Aorta (tissue), 5 donors: ENCODE measurements around the gene ZSWIM6. TPM values are rescaled to one million over a fixed set of nuclear protein-coding genes. Genes with fewer than 3 reads are reported as not detected.

ENCODE experiments used
- ATAC-seq: fragments of 200-7000 bp; cut with Tn5 transposase; one replicate; pipeline ENCODE4 v1.9.1; 2022; ENCODE audit warnings: moderate library complexity; ENCODE audit not compliant: low FRiP score
- DNase-seq, 2 donors: peaks; one replicate each; pipeline ENCODE4 v3.0.0-alpha.2; 2020
- H3K27ac ChIP-seq, 2 donors: one replicate each; pipeline ENCODE4 v1.5.1; 2013; ENCODE audit warnings: low read length in 2 of 2, mild to moderate bottlenecking in 2 of 2, moderate library complexity in 2 of 2, control low read depth in 1 of 2, inconsistent platforms in 1 of 2, low read depth in 1 of 2
- H3K27me3 ChIP-seq, 2 donors: one replicate each; pipeline ENCODE4 v1.6.1; 2013; ENCODE audit warnings: control low read depth in 1 of 2, low read length in 1 of 2, mild to moderate bottlenecking in 1 of 2, moderate library complexity in 1 of 2; ENCODE audit not compliant: insufficient read depth in 2 of 2, control insufficient read depth in 1 of 2
- H3K36me3 ChIP-seq, 2 donors: one replicate each; pipeline ENCODE4 v1.6.1; 2013; ENCODE audit warnings: control low read depth in 1 of 2, low read length in 1 of 2, mild to moderate bottlenecking in 1 of 2; ENCODE audit not compliant: insufficient read depth in 2 of 2, control insufficient read depth in 1 of 2
- H3K4me1 ChIP-seq, 2 donors: one replicate each; pipeline ENCODE4 v1.6.1; 2013; ENCODE audit warnings: low read length in 2 of 2, control low read depth in 1 of 2, mild to moderate bottlenecking in 1 of 2, moderate library complexity in 1 of 2; ENCODE audit not compliant: insufficient read depth in 2 of 2, control insufficient read depth in 1 of 2
- H3K4me3 ChIP-seq, 2 donors: one replicate each; pipeline ENCODE4 v1.5.1; 2013; ENCODE audit warnings: low read length in 2 of 2, control low read depth in 1 of 2, mild to moderate bottlenecking in 1 of 2
- H3K9me3 ChIP-seq: one replicate; pipeline ENCODE4 v1.6.1; 2013; ENCODE audit warnings: mild to moderate bottlenecking, low read length; ENCODE audit not compliant: control insufficient read depth
- WGBS, 2 donors: extraction: QIAGEN DNeasy Blood & Tissue Kit; methylation state at CpG; one replicate each; pipeline ENCODE4 v1.1.7; 2013; 5-methylcytosine and 5-hydroxymethylcytosine counted together
- intact Hi-C, 2 donors: fragments of 100-400 bp; cut with DNase I; formaldehyde crosslinking; loops; one replicate each; pipeline versions ENCODE4 v1.14.2 to v1.15.0; 2022
- polyA plus RNA-seq, 2 donors: library from polyadenylated mRNA; stranded (reverse); fragments of 200-250 nt; gene quantifications; one replicate each; pipeline ENCODE4 v1.2.3, GENCODE V29; 2013
- total RNA-seq, 2 donors: library from RNA; stranded (reverse); fragmentation: NEBNext Ultra II Directional; extraction: Animal tissue kit (Norgen Biotek cat#: 25700); gene quantifications; one replicate each; pipeline ENCODE4 v1.2.1, GENCODE V29; 2021
- donor health status: healthy with polysubstance abuse.
- donor health status: Bipolar disorder and iron deficiency.
- donor health status: DM: no; HTN: no; CAD: no.
- donor health status: DM: no; HTN: no; CAD: no.
- donor health status: DM: yes; HTN: yes; CAD: no.

ZSWIM6 gene
- total and polyA plus RNA-seq, 4 donors = 3.4 to 21.8 (median 12.4) TPM

GRCh38 chr5:61491861-61492260 is 159.8 kb downstream of the ZSWIM6 start:
- Histone ChIP-seq H3K27ac (no peak overlapping the region), H3K4me1 (peaks cover 0 to 3% of the 10 kb centered on the region in 2 donors), H3K27me3 (no peaks in the 10 kb centered on the region), H3K36me3 (peaks cover 0 to 3% of the 10 kb centered on the region in 2 donors), H3K4me3 (no peak overlapping the region), H3K9me3 (no peaks in the 10 kb centered on the region)
- ATAC-seq (no peak), DNase-seq (no peak)
- 92 to 97% methylated on average over 1 of the region's 1 CpG for whole genome bisulfite sequencing, 2 donors
- intact Hi-C loops = no loop called here

GRCh38 chr5:61493973-61494372 is 161.9 kb downstream of the ZSWIM6 start:
- DNase-seq (no peak), ATAC-seq (no peak)
- H3K27ac ChIP-seq = no peak overlapping the region
- intact Hi-C loops = no loop called here
- H3K9me3 ChIP-seq = no peaks in the 10 kb centered on the region
- H3K4me3 ChIP-seq = no peak overlapping the region
- no peaks in the 10 kb centered on the region for H3K27me3 ChIP-seq
- H3K36me3 ChIP-seq = peaks cover 0 to 3% of the 10 kb centered on the region in 2 donors
- 85 to 91% methylated on average over 7 of the region's 7 CpGs for WGBS, 2 donors
- H3K4me1 ChIP-seq = peaks cover 0 to 3% of the 10 kb centered on the region in 2 donors

- no peak for DNase-seq
- peaks cover 0 to 3% of the 10 kb centered on the region in 2 donors for H3K36me3 ChIP-seq
- no peaks in the 10 kb centered on the region for H3K9me3 ChIP-seq
- no peak overlapping the region for H3K4me3 ChIP-seq
- ATAC-seq = no peak
- intact Hi-C loops = no loop called here
- WGBS, 2 donors = 89% methylated on average over 3 of the region's 3 CpGs
- H3K27me3 ChIP-seq = no peaks in the 10 kb centered on the region
- peak overlapping the region in 1 of 2 donors; percentile 11 for H3K27ac ChIP-seq
- H3K4me1 ChIP-seq = peaks cover 0 to 3% of the 10 kb centered on the region in 2 donors
These were observed 164.4 kb downstream of the ZSWIM6 start for GRCh38 chr5:61496446-61496845.

- DNase-seq (no peak), ATAC-seq (peak; percentile 63)
- Histone ChIP-seq H3K9me3 (no peaks in the 10 kb centered on the region), H3K36me3 (peaks cover 0 to 3% of the 10 kb centered on the region in 2 donors), H3K27ac (no peak overlapping the region), H3K4me3 (no peak overlapping the region), H3K27me3 (no peaks in the 10 kb centered on the region), H3K4me1 (peaks cover 0 to 3% of the 10 kb centered on the region in 2 donors)
- WGBS, 2 donors = 18 to 22% methylated on average over 4 of the region's 4 CpGs
- intact Hi-C loops = no loop called here
These were observed 164.8 kb downstream of the ZSWIM6 start for GRCh38 chr5:61496860-61497259.

- intact Hi-C loops = no loop called here
- Histone ChIP-seq H3K27me3 (no peaks in the 10 kb centered on the region), H3K9me3 (no peaks in the 10 kb centered on the region), H3K36me3 (peaks cover 0 to 3% of the 10 kb centered on the region in 2 donors), H3K4me1 (peaks cover 3% of the 10 kb centered on the region in 2 donors), H3K4me3 (no peak overlapping the region), H3K27ac (no peak overlapping the region)
- 72 to 86% methylated on average over 5 of the region's 5 CpGs for WGBS, 2 donors
- DNase-seq (no peak), ATAC-seq (no peak)
These were observed 166.1 kb downstream of the ZSWIM6 start for GRCh38 chr5:61498121-61498520.

- intact Hi-C loops = no loop called here
- DNase-seq (no peak), ATAC-seq (no peak)
- Histone ChIP-seq H3K9me3 (no peaks in the 10 kb centered on the region), H3K27ac (no peak overlapping the region), H3K4me1 (peaks cover 0 to 3% of the 10 kb centered on the region in 2 donors), H3K36me3 (no peaks in the 10 kb centered on the region), H3K4me3 (no peak overlapping the region), H3K27me3 (no peaks in the 10 kb centered on the region)
- 78 to 87% methylated on average over 3 of the region's 3 CpGs for WGBS, 2 donors
These were observed 169.9 kb downstream of the ZSWIM6 start for GRCh38 chr5:61501971-61502370.

GRCh38 chr5:61504143-61504770 is 172.2 kb downstream of the ZSWIM6 start:
- 44 to 50% methylated on average over 1 of the region's 1 CpG for WGBS, 2 donors
- ATAC-seq (no peak), DNase-seq (no peak)
- Histone ChIP-seq H3K4me1 (peaks cover 0 to 3% of the 10 kb centered on the region in 2 donors), H3K36me3 (peaks cover 0 to 1% of the 10 kb centered on the region in 2 donors), H3K4me3 (no peak overlapping the region), H3K27me3 (no peaks in the 10 kb centered on the region), H3K27ac (no peak overlapping the region), H3K9me3 (no peaks in the 10 kb centered on the region)
- intact Hi-C loops = no loop called here

- H3K4me3 ChIP-seq = no peak overlapping the region
- H3K36me3 ChIP-seq = peaks cover 0 to 2% of the 10 kb centered on the region in 2 donors
- H3K4me1 ChIP-seq = peaks cover 0 to 3% of the 10 kb centered on the region in 2 donors
- H3K27me3 ChIP-seq = no peaks in the 10 kb centered on the region
- ATAC-seq (no peak), DNase-seq (no peak)
- H3K9me3 ChIP-seq = no peaks in the 10 kb centered on the region
- intact Hi-C loops = no loop called here
- H3K27ac ChIP-seq = no peak overlapping the region
These were observed 173.2 kb downstream of the ZSWIM6 start for GRCh38 chr5:61505281-61505680.

- intact Hi-C loops = no loop called here
- Histone ChIP-seq H3K36me3 (peaks cover 0 to 2% of the 10 kb centered on the region in 2 donors), H3K9me3 (no peaks in the 10 kb centered on the region), H3K4me3 (no peak overlapping the region), H3K27ac (no peak overlapping the region), H3K27me3 (no peaks in the 10 kb centered on the region), H3K4me1 (peaks cover 0 to under 1% of the 10 kb centered on the region in 2 donors)
- ATAC-seq (no peak), DNase-seq (no peak)
These were observed 175.2 kb downstream of the ZSWIM6 start for GRCh38 chr5:61507232-61507631.
